Dendritic cell treated with granulocyte-macrophage colony-stimulating factor and Interleukin-4, amounts not matched to agents 40 ng/mL and 50 ng/mL, for 4 days (primary cell): ENCODE data around the gene HDAC9.
"Not testable (repeated sequence)": the region's sequence is repeated elsewhere in the genome, so short reads cannot be mapped to it uniquely, and the experiment has no call there.

Experiments
- H3K27ac Mint-ChIP-seq: one replicate; pipeline ENCODE4 v1.8.0; 2022; ENCODE audit warnings: mild to moderate bottlenecking, mixed read lengths
- H3K27me3 Mint-ChIP-seq: one replicate; pipeline ENCODE4 v1.8.0; 2022; ENCODE audit warnings: mild to moderate bottlenecking, mixed read lengths
- H3K36me3 Mint-ChIP-seq: one replicate; pipeline ENCODE4 v1.8.0; 2022; ENCODE audit warnings: low read depth, mixed read lengths
- H3K4me1 Mint-ChIP-seq: one replicate; pipeline ENCODE4 v1.8.0; 2022; ENCODE audit warnings: low read depth, mixed read lengths
- H3K4me3 Mint-ChIP-seq: one replicate; pipeline ENCODE4 v1.8.0; 2022; ENCODE audit warnings: mild to moderate bottlenecking, moderate library complexity, mixed read lengths
- H3K9me3 Mint-ChIP-seq: one replicate; pipeline ENCODE4 v1.8.0; 2022; ENCODE audit warnings: mixed read lengths
- intact Hi-C: fragments of 100-400 bp; cut with micrococcal nuclease; formaldehyde crosslinking; loops from one replicate; pipeline ENCODE4 v1.15.0; 2022

HDAC9 gene

DNA sequence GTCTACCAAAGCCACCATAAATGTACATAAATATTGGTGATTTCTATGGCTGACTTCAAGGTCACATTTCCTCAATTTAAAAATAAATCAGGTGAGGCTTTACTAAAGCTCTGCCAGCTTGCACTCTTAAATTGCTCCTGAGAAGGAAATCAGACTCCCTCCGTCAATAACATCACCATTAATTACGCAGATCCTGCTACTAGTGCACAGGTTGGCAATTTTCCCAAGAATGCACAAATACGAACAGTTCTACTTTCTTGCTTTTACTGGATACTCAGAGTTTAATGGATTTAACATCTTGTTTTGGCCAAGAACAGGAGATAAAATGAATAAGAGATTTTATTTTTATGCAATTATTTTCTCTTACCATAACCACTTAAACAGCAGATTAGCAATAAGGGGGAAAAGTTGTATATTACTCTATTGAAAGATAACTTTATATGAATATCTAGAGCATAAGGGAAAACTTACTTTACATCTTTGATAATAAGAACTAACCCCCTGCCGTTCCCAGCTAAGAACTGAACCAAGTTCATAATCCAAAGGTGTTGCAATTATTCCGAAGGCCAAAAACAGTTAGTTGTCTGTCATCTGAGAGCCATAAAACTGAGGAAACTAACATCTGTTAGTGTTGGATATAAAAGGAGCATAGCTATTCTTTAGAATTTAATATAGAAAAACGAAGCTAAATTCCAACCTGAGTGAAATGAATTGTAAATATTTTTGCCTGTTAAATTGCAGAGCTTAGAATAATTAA, 481.3 kb downstream of the HDAC9 start:
- Mint-ChIP-seq H3K27ac (no peak overlapping the region), H3K36me3 (no peaks in the 10 kb centered on the region)
- intact Hi-C loops, result no loop called here

DNA sequence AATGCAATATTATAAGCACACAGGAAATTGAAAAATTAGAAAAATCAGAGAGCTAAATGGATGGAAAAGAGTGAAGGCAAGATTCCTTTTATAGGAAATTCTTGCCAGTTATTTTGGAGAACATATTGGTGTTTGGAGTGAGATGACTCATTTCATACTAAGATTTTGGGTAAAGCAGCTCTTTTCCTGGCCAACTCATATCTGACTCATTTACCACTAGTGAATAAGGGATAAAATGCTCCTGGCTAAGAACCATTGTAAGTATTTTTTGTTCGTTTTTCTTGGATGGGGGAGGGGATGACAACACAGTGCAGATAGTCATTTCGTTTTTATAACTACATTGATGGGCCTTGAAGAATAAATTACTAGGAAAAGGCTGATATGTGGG, 482.6 kb downstream of the HDAC9 start:
- intact Hi-C loops, result no loop called here
- H3K36me3 Mint-ChIP-seq, result no peaks in the 10 kb centered on the region
- no peak overlapping the region for H3K27ac Mint-ChIP-seq
- H3K4me1 Mint-ChIP-seq, result no peaks in the 10 kb centered on the region
- H3K9me3 Mint-ChIP-seq, result peaks cover 77% of the 10 kb centered on the region
- no peaks in the 10 kb centered on the region for H3K27me3 Mint-ChIP-seq
- no peak overlapping the region for H3K4me3 Mint-ChIP-seq

More for the DNA sequence above, 481.3 kb downstream of the HDAC9 start:
- Mint-ChIP-seq H3K9me3 (peaks cover 72% of the 10 kb centered on the region), H3K4me3 (no peak overlapping the region), H3K4me1 (no peaks in the 10 kb centered on the region), H3K27me3 (no peaks in the 10 kb centered on the region)

DNA sequence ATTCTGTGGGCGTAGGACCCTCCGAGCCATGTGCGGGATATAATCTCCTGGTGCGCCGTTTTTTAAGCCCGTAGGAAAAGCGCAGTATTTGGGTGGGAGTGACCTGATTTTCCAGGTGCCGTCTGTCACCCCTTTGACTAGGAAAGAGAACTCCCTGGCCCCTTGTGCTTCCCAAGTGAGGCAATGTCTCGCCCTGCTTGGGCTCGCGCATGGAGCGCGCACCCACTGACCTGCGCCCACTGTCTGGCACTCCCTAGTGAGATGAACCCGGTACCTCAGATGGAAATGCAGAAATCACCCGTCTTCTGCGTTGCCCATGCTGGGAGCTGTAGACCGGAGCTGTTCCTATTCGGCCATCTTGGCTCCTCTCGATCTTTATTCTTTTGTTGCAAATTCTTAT, 495.2 kb downstream of the HDAC9 start:
- H3K27me3 Mint-ChIP-seq, H3K36me3 Mint-ChIP-seq, intact Hi-C loops, H3K27ac Mint-ChIP-seq, H3K4me3 Mint-ChIP-seq, H3K4me1 Mint-ChIP-seq: not testable (repeated sequence)
- peaks cover 22% of the 10 kb centered on the region for H3K9me3 Mint-ChIP-seq

GRCh38 chr7:18993933-18994668, 498.6 kb downstream of the HDAC9 start:
- no peaks in the 10 kb centered on the region for H3K36me3 Mint-ChIP-seq
- no peak overlapping the region for H3K27ac Mint-ChIP-seq
- H3K27me3 Mint-ChIP-seq, result no peaks in the 10 kb centered on the region
- H3K9me3 Mint-ChIP-seq, result peaks cover 14% of the 10 kb centered on the region
- H3K4me1 Mint-ChIP-seq, result no peaks in the 10 kb centered on the region
- H3K4me3 Mint-ChIP-seq, result no peak overlapping the region
- intact Hi-C loops, result no loop called here

GRCh38 chr7:18995270-18995671, 499.7 kb downstream of the HDAC9 start:
- H3K27ac Mint-ChIP-seq, result no peak overlapping the region
- no peaks in the 10 kb centered on the region for H3K36me3 Mint-ChIP-seq
- intact Hi-C loops, result no loop called here
- no peaks in the 10 kb centered on the region for H3K27me3 Mint-ChIP-seq
- H3K4me1 Mint-ChIP-seq, result no peaks in the 10 kb centered on the region
- H3K4me3 Mint-ChIP-seq, result no peak overlapping the region
- peaks cover 9% of the 10 kb centered on the region for H3K9me3 Mint-ChIP-seq

DNA sequence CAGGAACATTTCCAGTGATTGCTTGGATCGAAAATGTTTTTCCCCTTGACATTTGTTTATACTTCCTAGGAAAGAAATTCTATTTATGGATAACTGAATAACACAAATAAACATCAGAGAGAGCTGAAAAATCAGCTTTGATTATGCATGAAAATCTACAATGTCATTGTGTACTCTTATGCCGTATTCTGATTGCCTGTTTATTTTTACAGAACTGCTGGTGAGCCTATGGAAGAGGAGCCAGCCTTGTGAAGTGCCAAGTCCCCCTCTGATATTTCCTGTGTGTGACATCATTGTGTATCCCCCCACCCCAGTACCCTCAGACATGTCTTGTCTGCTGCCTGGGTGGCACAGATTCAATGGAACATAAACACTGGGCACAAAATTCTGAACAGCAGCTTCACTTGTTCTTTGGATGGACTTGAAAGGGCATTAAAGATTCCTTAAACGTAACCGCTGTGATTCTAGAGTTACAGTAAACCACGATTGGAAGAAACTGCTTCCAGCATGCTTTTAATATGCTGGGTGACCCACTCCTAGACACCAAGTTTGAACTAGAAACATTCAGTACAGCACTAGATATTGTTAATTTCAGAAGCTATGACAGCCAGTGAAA, 500.4 kb downstream of the HDAC9 start:
- intact Hi-C loops, result no loop called here
- H3K27me3 Mint-ChIP-seq, result no peaks in the 10 kb centered on the region
- no peak overlapping the region for H3K27ac Mint-ChIP-seq
- H3K36me3 Mint-ChIP-seq, result no peaks in the 10 kb centered on the region
- H3K4me3 Mint-ChIP-seq, result no peak overlapping the region
- H3K9me3 Mint-ChIP-seq, result peaks cover 2% of the 10 kb centered on the region
- no peaks in the 10 kb centered on the region for H3K4me1 Mint-ChIP-seq

- no peaks in the 10 kb centered on the region for H3K4me1 Mint-ChIP-seq
- no peak overlapping the region for H3K27ac Mint-ChIP-seq
- H3K36me3 Mint-ChIP-seq, result no peaks in the 10 kb centered on the region
- intact Hi-C loops, result no loop called here
- H3K9me3 Mint-ChIP-seq, result no peaks in the 10 kb centered on the region
- H3K4me3 Mint-ChIP-seq, result no peak overlapping the region
- H3K27me3 Mint-ChIP-seq, result no peaks in the 10 kb centered on the region
These were observed 501.0 kb downstream of the HDAC9 start for GRCh38 chr7:18996583-18996982.

DNA sequence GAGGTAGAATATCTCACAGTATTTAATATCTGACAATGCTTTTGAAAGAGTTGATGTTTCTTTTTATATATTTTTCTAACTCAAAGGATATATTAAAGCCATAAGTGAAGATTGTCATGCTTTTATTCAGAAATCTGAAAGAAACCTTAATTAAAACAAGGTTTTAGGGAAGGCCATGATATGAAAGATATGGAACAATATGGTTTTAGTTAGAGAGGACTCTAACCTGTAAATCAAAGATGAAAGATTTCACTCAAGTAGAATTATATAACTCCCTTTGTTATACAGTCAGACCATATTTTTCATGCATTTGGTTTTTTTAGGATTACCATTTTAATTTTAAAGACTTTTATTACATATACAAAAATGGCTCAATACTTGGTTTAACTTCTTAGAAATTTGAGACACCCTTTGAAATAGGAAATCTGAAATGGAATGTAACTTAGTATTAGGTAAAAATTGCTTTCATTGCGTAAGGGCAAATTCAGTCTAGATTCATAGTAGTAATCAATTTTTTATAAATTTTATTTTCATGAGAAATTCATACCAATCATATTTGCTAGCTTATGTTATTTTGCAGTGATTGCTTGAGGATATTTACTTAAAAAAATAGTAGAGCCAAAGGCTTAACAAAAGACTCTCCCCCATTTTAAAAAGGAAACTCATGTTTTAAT, 502.1 kb downstream of the HDAC9 start:
- Mint-ChIP-seq H3K27me3 (no peaks in the 10 kb centered on the region), H3K4me3 (no peak overlapping the region), H3K27ac (no peak overlapping the region), H3K36me3 (no peaks in the 10 kb centered on the region), H3K9me3 (no peaks in the 10 kb centered on the region), H3K4me1 (no peaks in the 10 kb centered on the region)
- intact Hi-C loops, result no loop called here

DNA sequence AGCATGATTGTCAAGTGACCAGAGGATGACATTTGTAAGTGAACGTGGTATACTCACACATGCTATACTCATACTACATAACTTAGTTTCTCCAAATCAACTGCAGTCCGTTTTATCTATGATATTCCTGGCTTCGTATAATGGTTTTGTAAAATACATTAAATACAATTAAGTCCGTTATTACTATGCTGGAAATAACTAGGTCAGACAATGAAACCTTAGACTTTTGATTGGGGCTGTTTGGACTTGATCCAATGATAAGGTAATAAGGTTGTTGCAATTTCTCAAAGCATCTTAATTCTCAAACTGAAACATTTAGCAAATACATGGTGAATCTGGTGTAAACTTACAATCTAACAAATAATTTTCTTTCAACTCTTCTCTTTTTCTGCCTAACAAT, 504.9 kb downstream of the HDAC9 start:
- no peak overlapping the region for H3K27ac Mint-ChIP-seq
- no peaks in the 10 kb centered on the region for H3K4me1 Mint-ChIP-seq
- no peaks in the 10 kb centered on the region for H3K27me3 Mint-ChIP-seq
- intact Hi-C loops, result no loop called here
- no peak overlapping the region for H3K4me3 Mint-ChIP-seq
- no peaks in the 10 kb centered on the region for H3K9me3 Mint-ChIP-seq
- H3K36me3 Mint-ChIP-seq, result no peaks in the 10 kb centered on the region

DNA sequence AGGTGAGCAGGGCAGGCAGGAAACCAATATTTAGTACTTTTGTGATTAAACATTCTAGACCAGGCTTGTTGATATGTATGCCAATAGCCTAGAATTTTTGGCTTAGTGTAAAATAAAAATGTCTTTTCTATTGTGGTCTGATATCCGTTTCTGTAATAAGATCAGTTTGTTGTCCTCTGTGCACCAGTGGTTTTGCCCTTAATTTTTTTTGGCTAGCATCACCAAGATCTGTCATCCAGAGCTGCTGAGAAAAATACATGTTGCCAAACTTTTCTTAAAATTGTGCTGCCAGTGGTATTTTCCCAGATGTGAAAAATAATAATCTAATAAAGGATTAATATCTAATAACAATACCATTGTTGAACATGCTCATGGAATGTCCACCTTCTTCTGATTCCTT, 506.3 kb downstream of the HDAC9 start:
- Mint-ChIP-seq H3K27me3 (no peaks in the 10 kb centered on the region), H3K36me3 (no peaks in the 10 kb centered on the region), H3K9me3 (no peaks in the 10 kb centered on the region), H3K27ac (no peak overlapping the region), H3K4me3 (no peak overlapping the region), H3K4me1 (no peaks in the 10 kb centered on the region)
- intact Hi-C loops, result no loop called here

DNA sequence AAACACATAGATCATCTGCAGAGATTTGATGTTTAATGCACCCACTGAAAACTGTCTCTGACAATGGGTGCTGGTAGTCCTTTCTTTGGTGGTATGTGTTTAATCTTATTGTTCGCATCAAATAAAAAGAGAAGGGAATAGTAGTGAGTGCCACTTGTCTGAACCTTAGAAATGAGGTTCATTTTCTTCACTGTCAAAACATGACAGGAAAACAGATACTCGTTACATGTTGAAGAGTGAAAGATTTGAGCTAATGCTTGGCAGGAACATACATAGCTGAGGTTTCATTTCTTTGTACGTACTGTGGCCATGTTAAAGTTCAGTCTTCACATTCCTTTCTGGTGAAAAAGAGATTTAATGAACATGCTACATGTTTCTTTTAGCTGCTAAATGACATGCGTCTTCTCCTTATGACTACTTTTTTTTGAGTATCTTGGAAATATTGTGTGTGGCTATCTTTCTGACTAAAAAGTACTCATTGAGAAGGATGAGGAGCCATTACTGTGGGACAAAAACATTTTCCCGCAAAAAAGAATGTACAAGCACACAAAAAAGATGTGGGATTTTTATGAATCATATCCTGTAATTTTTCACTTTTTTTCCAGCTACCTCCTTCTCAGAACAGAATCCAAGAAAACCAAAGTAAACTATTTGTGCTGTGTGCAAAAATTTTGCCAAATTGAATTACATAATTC, 513.8 kb downstream of the HDAC9 start:
- H3K36me3 Mint-ChIP-seq, result no peaks in the 10 kb centered on the region

DNA sequence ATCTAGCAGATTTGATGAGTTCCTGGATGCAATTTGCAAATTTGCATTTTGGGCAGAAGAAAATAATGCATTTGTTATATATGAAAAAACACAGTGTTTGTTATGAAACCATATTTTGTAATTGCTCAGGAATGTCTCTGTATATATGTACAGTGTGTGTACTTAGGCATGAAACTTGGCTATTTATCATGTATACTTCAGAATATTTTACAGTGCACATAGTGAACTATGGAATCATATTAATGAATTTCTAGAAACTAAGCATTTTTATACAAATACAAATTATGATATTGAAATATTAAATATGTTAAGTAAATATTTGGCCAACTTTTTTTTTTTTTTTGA, 514.4 kb downstream of the HDAC9 start:
- intact Hi-C loops, result no loop called here
- H3K36me3 Mint-ChIP-seq, result no peaks in the 10 kb centered on the region
- no peaks in the 10 kb centered on the region for H3K27me3 Mint-ChIP-seq
- peaks cover 13% of the 10 kb centered on the region for H3K9me3 Mint-ChIP-seq
- no peak overlapping the region for H3K4me3 Mint-ChIP-seq
- H3K4me1 Mint-ChIP-seq, result no peaks in the 10 kb centered on the region
- no peak overlapping the region for H3K27ac Mint-ChIP-seq

More for the DNA sequence above, 513.8 kb downstream of the HDAC9 start:
- Mint-ChIP-seq H3K27me3 (no peaks in the 10 kb centered on the region), H3K4me1 (no peaks in the 10 kb centered on the region), H3K27ac (no peak overlapping the region), H3K9me3 (peaks cover 8% of the 10 kb centered on the region), H3K4me3 (no peak overlapping the region)
- intact Hi-C loops, result no loop called here

- peaks cover 26% of the 10 kb centered on the region for H3K9me3 Mint-ChIP-seq
- no peak overlapping the region for H3K27ac Mint-ChIP-seq
- H3K4me3 Mint-ChIP-seq, result no peak overlapping the region
- no peaks in the 10 kb centered on the region for H3K4me1 Mint-ChIP-seq
- intact Hi-C loops, result no loop called here
- no peaks in the 10 kb centered on the region for H3K27me3 Mint-ChIP-seq
- no peaks in the 10 kb centered on the region for H3K36me3 Mint-ChIP-seq
These were observed 515.7 kb downstream of the HDAC9 start for GRCh38 chr7:19011212-19011611.

DNA sequence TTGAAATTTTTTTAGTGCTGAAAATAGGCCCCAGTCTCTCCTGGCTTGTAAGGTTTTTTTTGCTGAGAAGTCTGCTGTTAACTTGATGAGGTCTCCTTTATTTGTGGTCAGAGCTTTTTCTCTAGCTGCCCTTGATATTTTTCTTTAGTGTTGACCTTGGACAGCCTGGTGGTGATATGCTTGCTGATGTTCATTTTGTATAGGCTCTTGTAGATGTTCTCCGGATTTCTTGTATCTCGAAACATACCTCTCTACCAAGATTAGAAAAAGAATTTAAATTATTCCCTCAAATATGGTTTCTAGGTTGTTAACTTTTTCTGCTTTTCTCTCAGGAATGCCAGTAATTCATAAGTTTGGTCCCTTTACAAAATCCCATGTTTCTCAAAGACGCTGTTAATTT, 519.5 kb downstream of the HDAC9 start:
- no peaks in the 10 kb centered on the region for H3K27me3 Mint-ChIP-seq
- H3K27ac Mint-ChIP-seq, result no peak overlapping the region
- H3K4me1 Mint-ChIP-seq, result no peaks in the 10 kb centered on the region
- H3K4me3 Mint-ChIP-seq, result no peak overlapping the region
- intact Hi-C loops, result no loop called here
- no peaks in the 10 kb centered on the region for H3K36me3 Mint-ChIP-seq
- H3K9me3 Mint-ChIP-seq, result peaks cover 31% of the 10 kb centered on the region
